ENCODE results near the gene IFIT3. TPM values are rescaled to one million over a fixed set of nuclear protein-coding genes. Genes with fewer than 3 reads are reported as not detected.
"Not testable (repeated sequence)": the region's sequence is repeated elsewhere in the genome, so short reads cannot be mapped to it uniquely, and the experiment has no call there.

IFIT3 gene
- total and polyA plus RNA-seq, 2 donors, result 31.5 to 33.4 TPM

DNA sequence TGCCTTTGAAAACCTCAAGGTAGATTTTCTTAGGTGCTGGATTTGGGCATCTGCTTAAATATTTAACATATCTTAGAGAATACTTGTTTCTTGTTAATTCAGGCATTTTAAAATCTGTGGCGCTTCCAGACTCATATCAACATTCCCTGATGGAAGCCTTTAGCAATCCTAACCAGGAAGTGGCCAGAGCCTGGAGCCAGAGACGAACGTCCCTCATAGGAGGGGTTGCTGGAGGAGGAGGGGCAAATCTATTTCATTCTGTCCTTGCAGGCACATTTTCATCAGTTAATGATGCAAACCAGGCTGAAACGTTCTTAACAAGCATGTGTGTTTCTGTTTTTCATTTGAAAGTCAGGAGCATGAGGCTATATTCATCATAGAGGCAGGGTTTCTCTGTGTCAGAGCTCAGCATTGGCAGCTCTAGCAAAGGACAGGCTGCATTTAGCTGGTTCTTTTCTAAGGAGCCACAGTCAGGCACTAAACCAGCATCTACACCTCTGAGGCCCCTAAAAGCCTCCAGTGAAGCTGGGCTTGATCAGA lies 43.8 kb upstream of the IFIT3 start:
- 85% methylated on average over 4 of the region's 4 CpGs for WGBS

DNA sequence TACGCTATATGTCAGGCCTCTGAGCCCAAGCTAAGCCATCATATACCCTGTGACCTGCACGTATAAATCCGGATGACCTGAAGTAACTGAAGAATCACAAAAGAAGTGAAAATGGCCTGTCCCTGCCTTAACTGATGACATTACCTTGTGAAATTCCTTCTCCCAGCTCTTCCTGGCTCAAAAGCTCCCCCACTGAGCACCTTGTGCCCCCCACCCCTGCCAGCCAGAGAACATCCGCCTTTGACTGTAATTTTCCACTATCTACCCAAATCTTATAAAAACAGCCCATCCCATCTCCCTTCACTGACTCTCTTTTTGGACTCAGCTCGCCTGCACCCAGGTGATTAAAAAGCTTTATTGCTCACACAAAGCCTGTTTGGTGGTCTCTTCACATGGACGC lies 43.1 kb upstream of the IFIT3 start:
- 97% methylated on average over 6 of the region's 6 CpGs for WGBS
- H3K27me3 ChIP-seq (ENCODE audit: control insufficient read depth in 2 of 2, insufficient read depth in 1 of 2, low read length in 1 of 2); H3K27ac ChIP-seq (ENCODE audit: low read depth in 1 of 2, low read length in 1 of 2); H3K36me3 ChIP-seq (ENCODE audit: control insufficient read depth in 2 of 2, insufficient read depth in 2 of 2, low read length in 1 of 2); DNase-seq (ENCODE audit: low read depth in 6 of 9, low spot score in 9 of 9); H3K4me1 ChIP-seq (ENCODE audit: control insufficient read depth in 2 of 2, insufficient read depth in 2 of 2, low read length in 2 of 2); H3K4me3 ChIP-seq (ENCODE audit: low read length in 2 of 2); H3K9me3 ChIP-seq (ENCODE audit: control insufficient read depth in 2 of 2, insufficient read depth in 1 of 2, low read length in 1 of 2): not testable (repeated sequence)

More for the DNA sequence above, 43.8 kb upstream of the IFIT3 start:
- Histone ChIP-seq H3K36me3 (ENCODE audit: control insufficient read depth in 2 of 2, insufficient read depth in 2 of 2, low read length in 1 of 2) (no peaks in the 10 kb centered on the region), H3K27ac (ENCODE audit: low read depth in 1 of 2, low read length in 1 of 2) (peak overlapping the region in 1 of 2 donors; percentile 31), H3K9me3 (ENCODE audit: control insufficient read depth in 2 of 2, insufficient read depth in 1 of 2, low read length in 1 of 2) (no peaks in the 10 kb centered on the region), H3K4me3 (ENCODE audit: low read length in 2 of 2) (no peak overlapping the region), H3K27me3 (ENCODE audit: control insufficient read depth in 2 of 2, insufficient read depth in 1 of 2, low read length in 1 of 2) (no peaks in the 10 kb centered on the region), H3K4me1 (ENCODE audit: control insufficient read depth in 2 of 2, insufficient read depth in 2 of 2, low read length in 2 of 2) (peaks cover 0 to 5% of the 10 kb centered on the region in 2 donors)
- no peak for DNase-seq (ENCODE audit: low read depth in 6 of 9, low spot score in 9 of 9)

DNA sequence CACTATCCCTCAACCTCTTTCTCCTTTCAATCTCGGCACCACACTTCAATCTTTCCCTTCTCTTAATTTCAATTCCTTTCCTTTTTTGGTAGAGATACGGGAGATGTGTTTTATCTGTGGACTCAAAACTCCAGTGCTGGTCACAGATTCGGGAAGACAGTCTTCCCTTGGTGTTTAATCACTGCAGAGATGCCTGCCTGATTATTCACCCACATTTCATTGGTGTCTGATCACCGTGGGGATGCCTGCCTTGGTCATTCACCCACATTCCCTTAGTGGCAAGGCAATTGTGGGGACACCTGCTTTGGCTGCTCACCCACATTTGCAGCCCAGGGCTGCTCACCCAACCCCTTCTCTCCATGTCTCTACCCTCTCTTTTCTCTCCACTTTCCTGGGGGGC lies 42.5 kb upstream of the IFIT3 start:
- 87% methylated on average over 4 of the region's 4 CpGs for WGBS
- H3K9me3 ChIP-seq (ENCODE audit: control insufficient read depth in 2 of 2, insufficient read depth in 1 of 2, low read length in 1 of 2); H3K4me3 ChIP-seq (ENCODE audit: low read length in 2 of 2); H3K4me1 ChIP-seq (ENCODE audit: control insufficient read depth in 2 of 2, insufficient read depth in 2 of 2, low read length in 2 of 2); DNase-seq (ENCODE audit: low read depth in 6 of 9, low spot score in 9 of 9); H3K27ac ChIP-seq (ENCODE audit: low read depth in 1 of 2, low read length in 1 of 2); H3K27me3 ChIP-seq (ENCODE audit: control insufficient read depth in 2 of 2, insufficient read depth in 1 of 2, low read length in 1 of 2); H3K36me3 ChIP-seq (ENCODE audit: control insufficient read depth in 2 of 2, insufficient read depth in 2 of 2, low read length in 1 of 2): not testable (repeated sequence)

DNA sequence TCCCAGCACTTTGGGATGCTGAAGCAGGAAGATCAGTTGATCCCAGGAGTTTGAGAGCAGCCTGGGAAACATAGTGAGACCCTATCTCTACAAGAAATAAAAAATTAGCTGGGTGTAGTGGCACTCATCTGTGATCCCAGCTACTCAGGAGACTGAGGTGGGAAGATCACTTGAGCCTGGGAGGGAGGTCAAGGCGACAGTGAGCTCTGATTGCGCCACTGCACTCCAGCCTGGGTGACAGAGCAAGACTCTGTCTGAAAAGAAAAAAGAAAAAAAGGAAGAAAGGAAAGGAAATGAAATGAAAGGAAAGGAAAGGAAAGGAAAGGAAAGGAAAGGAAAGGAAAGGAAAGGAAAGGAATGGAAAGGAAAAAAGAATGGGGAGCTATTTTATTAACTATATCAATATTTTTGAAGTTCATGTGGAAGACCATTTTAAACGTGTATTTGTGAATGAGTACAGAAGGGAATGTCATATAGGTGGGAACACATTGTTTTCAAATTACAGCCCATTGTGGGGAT lies 33.0 kb upstream of the IFIT3 start:
- H3K4me1 ChIP-seq (ENCODE audit: control insufficient read depth in 2 of 2, insufficient read depth in 2 of 2, low read length in 2 of 2), result peaks cover 0 to 3% of the 10 kb centered on the region in 2 donors
- WGBS, result 95% methylated on average over 3 of the region's 3 CpGs
- no peak overlapping the region for H3K27ac ChIP-seq (ENCODE audit: low read depth in 1 of 2, low read length in 1 of 2)
- no peaks in the 10 kb centered on the region for H3K36me3 ChIP-seq (ENCODE audit: control insufficient read depth in 2 of 2, insufficient read depth in 2 of 2, low read length in 1 of 2)
- H3K4me3 ChIP-seq (ENCODE audit: low read length in 2 of 2), result no peak overlapping the region
- H3K27me3 ChIP-seq (ENCODE audit: control insufficient read depth in 2 of 2, insufficient read depth in 1 of 2, low read length in 1 of 2), result no peaks in the 10 kb centered on the region
- DNase-seq (ENCODE audit: low read depth in 6 of 9, low spot score in 9 of 9), result no peak
- H3K9me3 ChIP-seq (ENCODE audit: control insufficient read depth in 2 of 2, insufficient read depth in 1 of 2, low read length in 1 of 2), result no peaks in the 10 kb centered on the region

DNA sequence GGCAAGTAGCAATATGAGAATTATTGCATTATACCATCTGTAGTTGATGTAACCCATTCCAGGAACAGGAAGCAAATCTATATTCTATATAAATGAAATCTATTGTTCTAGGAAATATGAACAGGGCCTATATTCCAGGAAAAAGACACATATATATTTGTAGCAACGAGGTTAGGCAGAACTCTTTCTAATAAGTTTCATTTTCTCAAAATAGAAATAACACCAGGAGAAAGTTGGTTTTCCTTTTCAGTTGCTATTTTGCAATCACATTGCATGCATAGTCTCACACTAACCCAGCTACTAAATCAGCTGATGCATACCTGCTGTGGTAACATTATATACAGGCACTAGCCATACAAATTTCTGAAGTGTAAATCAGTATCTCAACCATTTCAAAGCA lies 32.2 kb upstream of the IFIT3 start:
- DNase-seq (ENCODE audit: low read depth in 6 of 9, low spot score in 9 of 9), result no peak
- Histone ChIP-seq H3K4me3 (ENCODE audit: low read length in 2 of 2) (no peak overlapping the region), H3K27me3 (ENCODE audit: control insufficient read depth in 2 of 2, insufficient read depth in 1 of 2, low read length in 1 of 2) (no peaks in the 10 kb centered on the region), H3K9me3 (ENCODE audit: control insufficient read depth in 2 of 2, insufficient read depth in 1 of 2, low read length in 1 of 2) (no peaks in the 10 kb centered on the region), H3K36me3 (ENCODE audit: control insufficient read depth in 2 of 2, insufficient read depth in 2 of 2, low read length in 1 of 2) (no peaks in the 10 kb centered on the region), H3K4me1 (ENCODE audit: control insufficient read depth in 2 of 2, insufficient read depth in 2 of 2, low read length in 2 of 2) (peaks cover 0 to 3% of the 10 kb centered on the region in 2 donors), H3K27ac (ENCODE audit: low read depth in 1 of 2, low read length in 1 of 2) (no peak overlapping the region)
- 19% methylated on average over 1 of the region's 1 CpG for WGBS

DNA sequence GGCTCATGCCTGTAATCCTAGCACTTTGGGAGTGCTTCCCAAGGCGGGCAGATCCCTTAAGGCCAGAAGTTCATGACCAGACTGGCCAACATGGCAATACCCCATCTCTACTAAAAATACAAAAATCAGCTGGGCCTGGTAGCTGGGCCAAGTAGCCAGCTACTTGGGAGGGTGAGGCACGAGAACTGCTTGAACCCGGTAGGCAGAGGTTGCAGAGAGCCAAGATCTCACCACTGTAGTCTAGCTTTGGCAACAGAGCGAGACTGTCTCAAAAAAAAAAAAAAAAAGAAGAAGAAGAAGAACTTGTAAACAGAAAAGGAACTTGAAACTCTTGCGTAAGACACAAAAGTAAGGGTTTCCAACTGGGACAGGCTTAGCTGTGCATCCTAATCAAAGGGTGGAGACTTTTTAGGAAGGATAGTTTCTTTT lies 31.6 kb upstream of the IFIT3 start:
- no peaks in the 10 kb centered on the region for H3K9me3 ChIP-seq (ENCODE audit: control insufficient read depth in 2 of 2, insufficient read depth in 1 of 2, low read length in 1 of 2)
- peak in 1 of 9 donors; percentile 10 for DNase-seq (ENCODE audit: low read depth in 6 of 9, low spot score in 9 of 9)
- H3K4me3 ChIP-seq (ENCODE audit: low read length in 2 of 2), result no peak overlapping the region
- H3K27me3 ChIP-seq (ENCODE audit: control insufficient read depth in 2 of 2, insufficient read depth in 1 of 2, low read length in 1 of 2), result no peaks in the 10 kb centered on the region
- peak overlapping the region in 1 of 2 donors; percentile 38 for H3K27ac ChIP-seq (ENCODE audit: low read depth in 1 of 2, low read length in 1 of 2)
- H3K36me3 ChIP-seq (ENCODE audit: control insufficient read depth in 2 of 2, insufficient read depth in 2 of 2, low read length in 1 of 2), result no peaks in the 10 kb centered on the region
- H3K4me1 ChIP-seq (ENCODE audit: control insufficient read depth in 2 of 2, insufficient read depth in 2 of 2, low read length in 2 of 2), result peaks cover 2 to 6% of the 10 kb centered on the region in 2 donors
- WGBS, result 89% methylated on average over 5 of the region's 5 CpGs

DNA sequence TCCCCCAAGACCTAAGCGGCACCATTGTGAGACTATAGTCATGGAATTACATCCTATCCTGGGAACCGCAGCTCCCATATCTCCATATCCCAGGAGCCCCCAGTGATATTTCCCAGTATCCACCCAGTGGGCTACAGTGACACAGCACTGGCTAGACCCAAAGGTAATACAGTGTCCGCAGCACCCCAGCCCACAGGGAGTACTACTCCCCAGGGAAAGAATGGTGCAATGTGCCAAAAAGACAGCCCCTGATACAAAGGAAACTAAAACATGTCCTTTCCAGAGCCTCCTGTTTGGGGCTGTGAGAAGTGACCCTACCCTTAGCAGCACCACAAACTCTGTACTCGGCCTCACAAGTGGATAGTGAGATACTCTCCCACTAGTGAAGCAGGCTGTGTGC lies 30.4 kb upstream of the IFIT3 start:
- 98% methylated on average over 4 of the region's 4 CpGs for WGBS
- no peaks in the 10 kb centered on the region for H3K27me3 ChIP-seq (ENCODE audit: control insufficient read depth in 2 of 2, insufficient read depth in 1 of 2, low read length in 1 of 2)
- no peaks in the 10 kb centered on the region for H3K36me3 ChIP-seq (ENCODE audit: control insufficient read depth in 2 of 2, insufficient read depth in 2 of 2, low read length in 1 of 2)
- DNase-seq (ENCODE audit: low read depth in 6 of 9, low spot score in 9 of 9), result no peak
- H3K9me3 ChIP-seq (ENCODE audit: control insufficient read depth in 2 of 2, insufficient read depth in 1 of 2, low read length in 1 of 2), result no peaks in the 10 kb centered on the region
- no peak overlapping the region for H3K4me3 ChIP-seq (ENCODE audit: low read length in 2 of 2)
- no peak overlapping the region for H3K27ac ChIP-seq (ENCODE audit: low read depth in 1 of 2, low read length in 1 of 2)
- peaks cover 5 to 8% of the 10 kb centered on the region in 2 donors for H3K4me1 ChIP-seq (ENCODE audit: control insufficient read depth in 2 of 2, insufficient read depth in 2 of 2, low read length in 2 of 2)

DNA sequence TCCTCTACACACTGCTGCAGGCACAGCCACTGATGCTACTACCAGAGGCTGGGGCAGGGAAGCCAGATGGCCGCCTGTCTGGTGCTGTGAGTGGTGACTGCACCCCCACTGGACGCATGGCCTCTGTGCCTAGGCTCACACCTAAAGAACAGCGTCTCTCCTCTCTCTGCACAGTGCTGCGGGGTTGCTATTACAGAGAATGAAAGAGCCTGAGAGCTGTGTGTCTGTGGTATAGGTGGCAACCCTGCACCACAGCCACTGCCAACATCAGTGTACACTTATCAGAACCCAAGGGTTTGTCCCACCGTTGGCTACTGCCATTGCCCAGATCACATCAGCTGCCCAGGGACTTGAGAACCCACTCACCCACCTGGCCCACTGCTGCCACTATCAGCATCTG lies 30.0 kb upstream of the IFIT3 start:
- peaks cover 7 to 11% of the 10 kb centered on the region in 2 donors for H3K4me1 ChIP-seq (ENCODE audit: control insufficient read depth in 2 of 2, insufficient read depth in 2 of 2, low read length in 2 of 2)

DNA sequence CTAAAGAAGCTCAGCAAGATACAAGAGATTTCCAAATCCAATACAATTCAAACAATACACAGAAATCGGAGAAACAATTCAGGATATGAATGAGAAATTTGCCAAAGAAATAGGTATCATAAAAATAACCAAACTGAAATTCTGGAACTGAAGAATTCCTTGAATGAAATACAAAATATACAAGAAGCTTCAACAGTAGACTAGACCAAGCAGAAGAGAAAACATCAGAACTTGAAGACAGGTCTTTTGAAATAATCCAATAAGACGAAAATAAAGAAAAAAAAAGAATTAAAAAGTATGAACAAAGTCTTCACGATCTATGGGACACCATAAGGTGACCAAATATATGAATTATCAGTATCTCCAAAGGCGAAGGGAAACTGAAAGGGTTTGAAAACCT lies 28.8 kb upstream of the IFIT3 start:
- no peak for DNase-seq (ENCODE audit: low read depth in 6 of 9, low spot score in 9 of 9)
- H3K27me3 ChIP-seq (ENCODE audit: control insufficient read depth in 2 of 2, insufficient read depth in 1 of 2, low read length in 1 of 2), result no peaks in the 10 kb centered on the region
- no peak overlapping the region for H3K27ac ChIP-seq (ENCODE audit: low read depth in 1 of 2, low read length in 1 of 2)
- H3K4me1 ChIP-seq (ENCODE audit: control insufficient read depth in 2 of 2, insufficient read depth in 2 of 2, low read length in 2 of 2), result peaks cover 11% of the 10 kb centered on the region in 2 donors
- no peaks in the 10 kb centered on the region for H3K9me3 ChIP-seq (ENCODE audit: control insufficient read depth in 2 of 2, insufficient read depth in 1 of 2, low read length in 1 of 2)
- no peak overlapping the region for H3K4me3 ChIP-seq (ENCODE audit: low read length in 2 of 2)
- WGBS, result 74% methylated on average over 4 of the region's 4 CpGs
- H3K36me3 ChIP-seq (ENCODE audit: control insufficient read depth in 2 of 2, insufficient read depth in 2 of 2, low read length in 1 of 2), result no peaks in the 10 kb centered on the region

More for the DNA sequence above, 30.0 kb upstream of the IFIT3 start:
- Histone ChIP-seq H3K27ac (ENCODE audit: low read depth in 1 of 2, low read length in 1 of 2) (no peak overlapping the region), H3K36me3 (ENCODE audit: control insufficient read depth in 2 of 2, insufficient read depth in 2 of 2, low read length in 1 of 2) (no peaks in the 10 kb centered on the region), H3K4me3 (ENCODE audit: low read length in 2 of 2) (no peak overlapping the region), H3K27me3 (ENCODE audit: control insufficient read depth in 2 of 2, insufficient read depth in 1 of 2, low read length in 1 of 2) (no peaks in the 10 kb centered on the region), H3K9me3 (ENCODE audit: control insufficient read depth in 2 of 2, insufficient read depth in 1 of 2, low read length in 1 of 2) (no peaks in the 10 kb centered on the region)
- DNase-seq (ENCODE audit: low read depth in 6 of 9, low spot score in 9 of 9), result no peak
- WGBS, result 98% methylated on average over 5 of the region's 5 CpGs

All from thymus (tissue), 11 donors.